Measurements from ENCODE around the gene SPG7. TPM values are rescaled to one million over a fixed set of nuclear protein-coding genes. Genes with fewer than 3 reads are reported as not detected.

SPG7 gene
- total RNA-seq, 1 experiment from 2014 or later, result 119 TPM

- no peaks in the 10 kb centered on the region for H3K4me1 Mint-ChIP-seq
- TF ChIP-seq CTCF (conservative IDR thresholded peaks at IDR 0.05), result no peak
- H3K36me3 Mint-ChIP-seq (ENCODE audit: insufficient read depth in 1 of 3, low read depth in 3 of 3), result peaks cover 0 to 9% (median 6%) of the 10 kb centered on the region in 3 experiments; a peak in 5 of 7 replicates
- no peak overlapping the region for H2BK15ac ChIP-seq (ENCODE audit: low read depth, low read length)
- H2BK12ac ChIP-seq (ENCODE audit: insufficient read length, low read depth, low read length), result no peak overlapping the region
- no peak overlapping the region for H3K4ac ChIP-seq (ENCODE audit: low read depth, low read length)
- no peak overlapping the region for H3K56ac ChIP-seq (ENCODE audit: insufficient read length, low read depth, low read length)
- H2AFZ ChIP-seq (ENCODE audit: low read length), result no peak overlapping the region
- H3T11ph ChIP-seq (ENCODE audit: low read length), result no peak overlapping the region
- no peak overlapping the region for H3K14ac ChIP-seq (ENCODE audit: insufficient read depth, low read length)
- H3K9me3 ChIP-seq (ENCODE audit: control insufficient read depth, low read depth, low read length), result no peaks in the 10 kb centered on the region
- H3K23ac ChIP-seq (ENCODE audit: insufficient read length, low read depth, low read length), result no peak overlapping the region
- no peak overlapping the region for H4K5ac ChIP-seq (ENCODE audit: insufficient read length, low read depth, low read length)
- H3K27me3 Mint-ChIP-seq (ENCODE audit: low read depth), result peaks cover 2% of the 10 kb centered on the region
- no peak overlapping the region for H2BK120ac ChIP-seq (ENCODE audit: low read depth, low read length, poor library complexity, severe bottlenecking)
- H3K9me3 Mint-ChIP-seq, result peaks cover 3 to 5% of the 10 kb centered on the region in 2 experiments; a peak in 4 of 5 replicates
- no peaks in the 10 kb centered on the region for H3K79me2 ChIP-seq (ENCODE audit: insufficient read depth, low read length)
- no peaks in the 10 kb centered on the region for H4K20me1 ChIP-seq (ENCODE audit: control insufficient read depth, insufficient read depth, insufficient read length)
- no peak overlapping the region for H3K9ac ChIP-seq (ENCODE audit: extremely low read depth, insufficient read length, low read length)
- H3K23me2 ChIP-seq (ENCODE audit: insufficient read length, low read depth, low read length, poor library complexity, severe bottlenecking), result no peaks in the 10 kb centered on the region
- no peak overlapping the region for H3K27ac Mint-ChIP-seq
- H2AK5ac ChIP-seq (ENCODE audit: insufficient read length, low read length), result no peak overlapping the region
- WGBS (ENCODE audit: extremely low coverage, insufficient read length, low lambda C conversion rate), result no CpG with 5 or more reads among the region's 7 CpGs
- no peak for DNase-seq
- H3K4me2 ChIP-seq (ENCODE audit: insufficient read depth, insufficient read length, low read length), result no peak overlapping the region
- no peaks in the 10 kb centered on the region for H3K4me1 ChIP-seq (ENCODE audit: insufficient read depth, low read length)
- H3K27ac ChIP-seq (ENCODE audit: insufficient read length, low read depth, low read length), result no peak overlapping the region
- no peak overlapping the region for H4K91ac ChIP-seq (ENCODE audit: insufficient read length, low read depth, low read length)
- no peak overlapping the region for H4K8ac ChIP-seq (replicated peaks; ENCODE audit: insufficient read length, low read depth, low read length)
- no peak overlapping the region for H3K4me3 Mint-ChIP-seq
- H3K79me1 ChIP-seq (ENCODE audit: insufficient read depth, low read depth, low read length, poor library complexity, severe bottlenecking), result no peaks in the 10 kb centered on the region
- H3K18ac ChIP-seq (ENCODE audit: insufficient read length, low read depth, low read length), result no peak overlapping the region
- H2BK5ac ChIP-seq (ENCODE audit: insufficient read length, low read length), result no peak overlapping the region
- H3K27me3 ChIP-seq (ENCODE audit: insufficient read depth, low read length), result no peaks in the 10 kb centered on the region
- H2BK20ac ChIP-seq (ENCODE audit: low read depth, low read length, poor library complexity, severe bottlenecking), result no peak overlapping the region
Measured at GRCh38 chr16:89586218-89586617, 78.0 kb downstream of the SPG7 start.
